OCI-LY1 (cell line): ENCODE data around the gene EXOSC10.

ENCODE experiments used
- H2AFZ ChIP-seq: fragments of 200-600 bp; sonication (generic), shearing (Covaris generic); 2 replicates; pipeline ENCODE4 v1.6.0; 2014; ENCODE audit warnings: antibody characterized with exemption, mild to moderate bottlenecking, low read length
- H3F3A ChIP-seq: fragments of 200-600 bp; sonication (generic), shearing (Covaris generic); 2 replicates; pipeline ENCODE4 v1.6.0; 2014; ENCODE audit warnings: mild to moderate bottlenecking, antibody characterized with exemption, low read length, moderate library complexity; ENCODE audit not compliant: insufficient read depth
- H3K27ac ChIP-seq: fragments of 200-600 bp; sonication (generic); 2 replicates; pipeline ENCODE4 v1.5.1; 2014; ENCODE audit warnings: low read length, mixed run types, mild to moderate bottlenecking, low read depth; ENCODE audit not compliant: poor library complexity, severe bottlenecking
- H3K27me3 ChIP-seq: fragments of 200-600 bp; sonication (generic); 2 replicates; pipeline ENCODE4 v1.6.0; 2014; ENCODE audit warnings: antibody characterized with exemption, mild to moderate bottlenecking, low read length, moderate library complexity; ENCODE audit not compliant: insufficient read depth
- H3K36me3 ChIP-seq: fragments of 200-600 bp; sonication (generic); 2 replicates; pipeline ENCODE4 v1.6.1; 2014; ENCODE audit warnings: mild to moderate bottlenecking, antibody characterized with exemption, low read length, moderate library complexity, mixed read lengths; ENCODE audit not compliant: insufficient read depth
- H3K4me1 ChIP-seq: fragments of 200-600 bp; sonication (generic); 2 replicates; pipeline ENCODE4 v1.5.1; 2014; ENCODE audit warnings: mild to moderate bottlenecking, low read length, moderate library complexity; ENCODE audit not compliant: insufficient read depth, severe bottlenecking
- H3K4me2 ChIP-seq: fragments of 200-600 bp; sonication (generic), shearing (Covaris generic); 2 replicates; pipeline ENCODE4 v1.6.1; 2014; ENCODE audit warnings: low read length
- H3K4me3 ChIP-seq: fragments of 200-600 bp; sonication (generic); 2 replicates; pipeline ENCODE4 v1.5.1; 2014; ENCODE audit warnings: low read length, low read depth, mild to moderate bottlenecking, mixed read lengths; ENCODE audit not compliant: poor library complexity, severe bottlenecking
- H3K79me2 ChIP-seq: fragments of 200-600 bp; shearing (Covaris generic); 2 replicates; pipeline ENCODE4 v1.6.1; 2016; ENCODE audit warnings: mixed run types, low read length, mixed read lengths; ENCODE audit not compliant: insufficient read depth
- H3K9ac ChIP-seq: fragments of 200-600 bp; sonication (generic), shearing (Covaris generic); 2 replicates; pipeline ENCODE4 v1.6.1; 2014; ENCODE audit warnings: mild to moderate bottlenecking, low read length, mixed read lengths
- H3K9me2 ChIP-seq: fragments of 200-600 bp; sonication (generic), shearing (Covaris generic); 2 replicates; pipeline ENCODE4 v1.6.1; 2014; ENCODE audit warnings: low read depth, mild to moderate bottlenecking, low read length, mixed read lengths
- H3K9me3 ChIP-seq: fragments of 200-600 bp; shearing (Covaris generic); 2 replicates; pipeline ENCODE4 v1.6.1; 2014; ENCODE audit warnings: low read length, mixed read lengths
- H4K20me1 ChIP-seq: fragments of 200-600 bp; sonication (generic), shearing (Covaris generic); 2 replicates; pipeline ENCODE4 v1.6.0; 2016; ENCODE audit warnings: mild to moderate bottlenecking, low read length; ENCODE audit not compliant: insufficient read depth
- EZH2 ChIP-seq: fragments of 200-600 bp; sonication (generic), shearing (Covaris generic); IDR thresholded peaks from 2 replicates; pipeline ENCODE4 v1.8.0; 2017; ENCODE audit warnings: borderline replicate concordance, mixed run types, mild to moderate bottlenecking, antibody characterized with exemption, low read length, moderate library complexity, mixed read lengths
- TF ChIP-seq, protein P1 (sequence below): fragments of 200-600 bp; sonication (generic), shearing (Covaris generic); IDR thresholded peaks from 2 replicates; pipeline ENCODE4 v1.5.1; 2017; ENCODE audit warnings: mild to moderate bottlenecking, antibody characterized with exemption, low read length, moderate library complexity, mixed read lengths

Gene EXOSC10

DNA sequence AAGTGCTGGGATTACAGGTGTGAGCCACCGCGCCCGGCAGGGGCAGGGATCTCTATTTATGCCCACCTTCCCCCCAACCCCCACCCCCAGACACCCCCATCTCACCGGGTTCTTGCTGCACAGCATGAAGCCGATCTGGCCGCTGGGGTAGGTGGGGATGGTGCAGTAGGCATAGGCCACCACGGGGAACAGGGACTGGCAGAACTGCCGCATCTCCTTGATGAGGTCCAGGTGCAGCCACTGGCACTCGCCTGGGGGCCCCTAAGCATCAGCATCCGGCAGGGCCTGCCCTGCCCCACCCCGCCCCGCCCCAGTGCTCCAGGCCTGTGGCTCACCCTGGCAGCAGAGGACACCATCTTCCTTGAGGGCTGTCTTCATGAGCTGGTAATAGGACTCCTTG lies 44.0 kb downstream of the EXOSC10 start:
- Histone ChIP-seq H3K36me3 (peaks cover 43% of the 10 kb centered on the region), H3K9ac (no peak overlapping the region)

GRCh38 chr1:11054666-11055065 lies 45.0 kb downstream of the EXOSC10 start:
- H4K20me1 ChIP-seq = no peaks in the 10 kb centered on the region
- no peak overlapping the region for H3K27ac ChIP-seq
- H2AFZ ChIP-seq = no peak overlapping the region
- TF ChIP-seq, protein P1, sequence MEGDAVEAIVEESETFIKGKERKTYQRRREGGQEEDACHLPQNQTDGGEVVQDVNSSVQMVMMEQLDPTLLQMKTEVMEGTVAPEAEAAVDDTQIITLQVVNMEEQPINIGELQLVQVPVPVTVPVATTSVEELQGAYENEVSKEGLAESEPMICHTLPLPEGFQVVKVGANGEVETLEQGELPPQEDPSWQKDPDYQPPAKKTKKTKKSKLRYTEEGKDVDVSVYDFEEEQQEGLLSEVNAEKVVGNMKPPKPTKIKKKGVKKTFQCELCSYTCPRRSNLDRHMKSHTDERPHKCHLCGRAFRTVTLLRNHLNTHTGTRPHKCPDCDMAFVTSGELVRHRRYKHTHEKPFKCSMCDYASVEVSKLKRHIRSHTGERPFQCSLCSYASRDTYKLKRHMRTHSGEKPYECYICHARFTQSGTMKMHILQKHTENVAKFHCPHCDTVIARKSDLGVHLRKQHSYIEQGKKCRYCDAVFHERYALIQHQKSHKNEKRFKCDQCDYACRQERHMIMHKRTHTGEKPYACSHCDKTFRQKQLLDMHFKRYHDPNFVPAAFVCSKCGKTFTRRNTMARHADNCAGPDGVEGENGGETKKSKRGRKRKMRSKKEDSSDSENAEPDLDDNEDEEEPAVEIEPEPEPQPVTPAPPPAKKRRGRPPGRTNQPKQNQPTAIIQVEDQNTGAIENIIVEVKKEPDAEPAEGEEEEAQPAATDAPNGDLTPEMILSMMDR = no peak
- no peak for TF ChIP-seq EZH2
- H3K27me3 ChIP-seq = no peaks in the 10 kb centered on the region
- peaks cover 43% of the 10 kb centered on the region for H3K36me3 ChIP-seq
- H3K79me2 ChIP-seq = peaks cover 12% of the 10 kb centered on the region; the same call in 1 of the 2 replicates
- no peak overlapping the region for H3K9ac ChIP-seq
- peaks cover 38% of the 10 kb centered on the region for H3K4me1 ChIP-seq
- H3F3A ChIP-seq = no peaks in the 10 kb centered on the region
- no peak overlapping the region for H3K4me3 ChIP-seq
- H3K4me2 ChIP-seq = no peak overlapping the region
- H3K9me3 ChIP-seq = no peaks in the 10 kb centered on the region
- no peaks in the 10 kb centered on the region for H3K9me2 ChIP-seq

More for the DNA sequence above, 44.0 kb downstream of the EXOSC10 start:
- Histone ChIP-seq H3K9me3 (no peaks in the 10 kb centered on the region), H3K4me1 (peaks cover 39% of the 10 kb centered on the region), H4K20me1 (no peaks in the 10 kb centered on the region), H3K4me2 (no peak overlapping the region), H3K27ac (no peak overlapping the region), H3K9me2 (no peaks in the 10 kb centered on the region), H2AFZ (no peak overlapping the region), H3F3A (no peaks in the 10 kb centered on the region), H3K79me2 (peaks cover 15% of the 10 kb centered on the region; the same call in 1 of the 2 replicates), H3K27me3 (no peaks in the 10 kb centered on the region), H3K4me3 (no peak overlapping the region)
- TF ChIP-seq, protein P1 = no peak
- TF ChIP-seq EZH2 = no peak

GRCh38 chr1:11054181-11054580 lies 45.5 kb downstream of the EXOSC10 start:
- peaks cover 43% of the 10 kb centered on the region for H3K36me3 ChIP-seq
- H3K4me2 ChIP-seq = no peak overlapping the region
- TF ChIP-seq, protein P1 = no peak
- TF ChIP-seq EZH2 = no peak
- H2AFZ ChIP-seq = no peak overlapping the region
- peaks cover 7% of the 10 kb centered on the region; the same call in 1 of the 2 replicates for H3K79me2 ChIP-seq
- H3K9me3 ChIP-seq = no peaks in the 10 kb centered on the region
- peaks cover 38% of the 10 kb centered on the region for H3K4me1 ChIP-seq
- H3F3A ChIP-seq = no peaks in the 10 kb centered on the region
- H3K9me2 ChIP-seq = no peaks in the 10 kb centered on the region
- no peak overlapping the region for H3K4me3 ChIP-seq
- H4K20me1 ChIP-seq = no peaks in the 10 kb centered on the region
- no peaks in the 10 kb centered on the region for H3K27me3 ChIP-seq
- no peak overlapping the region for H3K27ac ChIP-seq
- H3K9ac ChIP-seq = no peak overlapping the region
